Measurements from ENCODE around the gene BPTF.

DNA sequence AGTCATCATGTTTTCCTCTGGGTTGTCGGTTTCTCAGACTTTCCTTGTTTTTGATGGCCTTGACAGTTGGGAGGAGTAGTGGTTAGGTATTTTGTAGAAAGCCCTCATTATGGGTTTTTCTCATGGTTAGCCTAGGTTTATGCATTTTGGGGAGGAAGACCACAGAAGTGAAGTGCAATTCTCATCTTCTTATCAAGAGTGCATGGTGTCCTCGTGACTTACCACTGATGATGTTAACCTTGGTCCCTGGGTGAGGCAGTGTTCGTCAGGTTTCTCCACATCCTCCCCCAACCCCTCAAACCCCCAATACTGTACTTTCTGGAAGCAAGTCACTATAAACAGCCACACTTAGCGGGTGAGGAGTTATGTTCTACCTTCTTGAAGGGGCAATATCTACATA is 42.3 kb downstream of the BPTF start:
- no peak for TF ChIP-seq CTCF (IDR thresholded peaks at IDR 0.05)
- TF ChIP-seq POLR2A (IDR thresholded peaks at IDR 0.05) = no peak
